Fibroblast of lung (primary cell): ENCODE results near the gene ASTN2.

Experiments used
- CTCF ChIP-seq, 2 donors: IDR thresholded peaks in 1 of 2; conservative IDR thresholded peaks in 1 of 2; 1 replicate in 1 of 2; 2 replicates in 1 of 2; pipeline ENCODE4 v1.5.1; 2011 to 2012; ENCODE audit warnings: low read length in 2 of 2, control low read depth in 1 of 2, inconsistent platforms in 1 of 2, low read depth in 1 of 2, mild to moderate bottlenecking in 1 of 2
- EZH2 ChIP-seq: IDR thresholded peaks from 2 replicates; pipeline ENCODE4 v1.5.1; 2012; ENCODE audit warnings: low read length, control low read depth, mild to moderate bottlenecking; ENCODE audit errors: missing control alignments

GRCh38 chr9:116459576-116459975 lies 955.3 kb downstream of the ASTN2 start:
- TF ChIP-seq CTCF (conservative IDR thresholded peaks at IDR 0.05 in 1 of 2, IDR thresholded peaks at IDR 0.05 in 1 of 2; ENCODE audit: low read depth in 1 of 2, low read length in 2 of 2) (no peak), EZH2 (no peak)
